ENCODE measurements around the gene GRPR.
"Not testable (repeated sequence)": the region's sequence is repeated elsewhere in the genome, so short reads cannot be mapped to it uniquely, and the experiment has no call there.

The GRPR gene

GRCh38 chrX:16137416-16138107 lies 14.2 kb downstream of the GRPR start:
- DNase-seq (ENCODE audit: low spot score), result no peak

GRCh38 chrX:16138108-16138427 lies 14.7 kb downstream of the GRPR start:
- DNase-seq (ENCODE audit: low spot score), result no peak

GRCh38 chrX:16140448-16140847 lies 17.1 kb downstream of the GRPR start:
- DNase-seq (ENCODE audit: low spot score), result no peak

- no peak for DNase-seq (ENCODE audit: low spot score)
These were observed 17.6 kb downstream of the GRPR start for GRCh38 chrX:16140983-16141382.

- no peak for DNase-seq (ENCODE audit: low spot score)
These were observed 18.3 kb downstream of the GRPR start for GRCh38 chrX:16141422-16142245.

GRCh38 chrX:16142246-16142558 lies 18.8 kb downstream of the GRPR start:
- DNase-seq (ENCODE audit: low spot score), result no peak

- DNase-seq (ENCODE audit: low spot score), result no peak
These were observed 20.6 kb downstream of the GRPR start for GRCh38 chrX:16143968-16144367.

- DNase-seq (ENCODE audit: low spot score), result no peak
These were observed 21.1 kb downstream of the GRPR start for GRCh38 chrX:16144420-16144819.

- DNase-seq (ENCODE audit: low spot score), result not testable (repeated sequence)
These were observed 21.7 kb downstream of the GRPR start for GRCh38 chrX:16145093-16145492.

GRCh38 chrX:16145656-16146055 lies 22.3 kb downstream of the GRPR start:
- no peak for DNase-seq (ENCODE audit: low spot score)

- DNase-seq (ENCODE audit: low spot score), result no peak
These were observed 25.5 kb downstream of the GRPR start for GRCh38 chrX:16148896-16149295.

- DNase-seq (ENCODE audit: low spot score), result no peak
These were observed 32.3 kb downstream of the GRPR start for GRCh38 chrX:16155581-16156096.

- DNase-seq (ENCODE audit: low spot score), result no peak
These were observed 33.4 kb downstream of the GRPR start for GRCh38 chrX:16156692-16157331.

- DNase-seq (ENCODE audit: low spot score), result no peak
These were observed 37.4 kb downstream of the GRPR start for GRCh38 chrX:16160729-16161128.

GRCh38 chrX:16161173-16161572 lies 37.8 kb downstream of the GRPR start:
- DNase-seq (ENCODE audit: low spot score), result not testable (repeated sequence)

GRCh38 chrX:16162391-16162790 lies 39.0 kb downstream of the GRPR start:
- no peak for DNase-seq (ENCODE audit: low spot score)

- DNase-seq (ENCODE audit: low spot score), result no peak
These were observed 41.4 kb downstream of the GRPR start for GRCh38 chrX:16164748-16165147.

GRCh38 chrX:16167181-16167580 lies 43.8 kb downstream of the GRPR start, which contains the start of gene MAGEB17:
Gene MAGEB17, plus strand, starts transcription at chrX:16167481. Its CDS starts 2,902 bp downstream, at chrX:16170383.
- no peak for DNase-seq (ENCODE audit: low spot score)

- DNase-seq (ENCODE audit: low spot score), result no peak
These were observed 47.7 kb downstream of the GRPR start for GRCh38 chrX:16171039-16171438.

GRCh38 chrX:16171944-16172343 lies 48.6 kb downstream of the GRPR start:
- no peak for DNase-seq (ENCODE audit: low spot score)

- DNase-seq (ENCODE audit: low spot score), result no peak
These were observed 49.0 kb downstream of the GRPR start for GRCh38 chrX:16172391-16172790.

- DNase-seq (ENCODE audit: low spot score), result no peak
These were observed 52.1 kb downstream of the GRPR start for GRCh38 chrX:16175329-16176061.

All from iPS-NIHi11 (cell line).